Panc1 (cell line): ENCODE measurements around the gene RNASE12. TPM values are rescaled to one million over a fixed set of nuclear protein-coding genes. Genes with fewer than 3 reads are reported as not detected.

Experiments used
- ATAC-seq: fragments of 200-7000 bp; cut with Tn5 transposase; 2 replicates; pipeline ENCODE4 v1.9.1; 2020; ENCODE audit warnings: mild to moderate bottlenecking, moderate library complexity
- BruUV-seq: library from RNA; stranded (reverse); fragments of 400-500 nt; replicated peaks from 2 replicates; lab custom pipeline; 2021; lab: Mats Ljungman, UMichigan
- CTCF ChIA-PET: fragments of 300-600 bp; sonication (Branson Sonifier 250); formaldehyde crosslinking; loops from one replicate; lab custom pipeline; 2022; ENCODE audit warnings: antibody characterized with exemption; lab: Charles Lee
- POLR2A ChIA-PET: fragments of 300-600 bp; sonication (Branson Sonifier 250); formaldehyde crosslinking; loops from one replicate; lab custom pipeline; 2022; ENCODE audit warnings: antibody characterized with exemption; lab: Charles Lee
- DNase-seq: peaks from one replicate; pipeline ENCODE4 v3.0.0-alpha.2; 2010; ENCODE audit warnings: low read depth, low spot score
- H3K27ac ChIP-seq: 2 replicates; pipeline ENCODE4 v1.5.1; 2011; ENCODE audit warnings: mild to moderate bottlenecking, low read length, inconsistent platforms
- H3K27me3 ChIP-seq: fragments of 200-500 bp; sonication (Bioruptor generic); 2 replicates; pipeline ENCODE4 v1.6.0; 2014; ENCODE audit warnings: low read length, inconsistent platforms; ENCODE audit not compliant: control insufficient read depth, insufficient read depth
- H3K36me3 ChIP-seq: fragments of 200-500 bp; sonication (Bioruptor generic); 2 replicates; pipeline ENCODE4 v1.5.1; 2014; ENCODE audit warnings: inconsistent platforms, mild to moderate bottlenecking, low read length, moderate library complexity; ENCODE audit not compliant: control insufficient read depth, insufficient read depth
- H3K4me1 ChIP-seq: 2 replicates; pipeline ENCODE4 v1.5.1; 2011; ENCODE audit warnings: inconsistent platforms, mild to moderate bottlenecking, low read length, moderate library complexity; ENCODE audit not compliant: control insufficient read depth, insufficient read depth
- H3K4me3 ChIP-seq, 2 experiments: 2 replicates each; pipeline ENCODE4 v1.5.1; 2011 to 2012; ENCODE audit warnings: low read depth in 2 of 2, low read length in 2 of 2, mild to moderate bottlenecking in 2 of 2, inconsistent platforms in 1 of 2, moderate library complexity in 1 of 2
- H3K9me3 ChIP-seq: fragments of 200-500 bp; sonication (Bioruptor generic); 2 replicates; pipeline ENCODE4 v1.5.1; 2014; ENCODE audit warnings: low read depth, mild to moderate bottlenecking, inconsistent platforms, low read length, moderate library complexity; ENCODE audit not compliant: control insufficient read depth, insufficient read depth
- CTCF ChIP-seq: fragments of 450-650 bp; IDR thresholded peaks from 2 replicates; pipeline ENCODE4 v1.5.1; 2017; ENCODE audit warnings: mild to moderate bottlenecking
- POLR2AphosphoS5 ChIP-seq: IDR thresholded peaks from 2 replicates; pipeline ENCODE4 v1.6.1; 2012; ENCODE audit warnings: mild to moderate bottlenecking, low read depth, low read length, moderate library complexity
- REST ChIP-seq, 2 experiments: IDR thresholded peaks; 2 replicates each; pipeline ENCODE4 v1.6.1; 2011 to 2012; ENCODE audit warnings: low read depth in 2 of 2, control low read depth in 1 of 2, low read length in 1 of 2, mild to moderate bottlenecking in 1 of 2, moderate library complexity in 1 of 2; ENCODE audit not compliant: insufficient read depth in 1 of 2
- SIN3A ChIP-seq: IDR thresholded peaks from 2 replicates; pipeline ENCODE4 v1.6.1; 2012; ENCODE audit warnings: low read depth, mild to moderate bottlenecking, low read length, moderate library complexity, borderline replicate concordance; ENCODE audit not compliant: insufficient read depth
- TCF7L2 ChIP-seq: IDR thresholded peaks from 2 replicates; pipeline ENCODE4 v1.6.1; 2011; ENCODE audit warnings: mild to moderate bottlenecking, low read depth, low read length, inconsistent platforms
- in situ Hi-C: cut with HindIII; loops from 2 replicates; pipeline ENCODE4 v1.10.0; 2016; ENCODE audit warnings: low sequenced_read_pairs, low pct_unique_long_range_greater_than_20kb
- intact Hi-C: fragments of 100-400 bp; cut with micrococcal nuclease; formaldehyde crosslinking; loops from one replicate; pipeline ENCODE4 v1.10.0; 2022; ENCODE audit not compliant: unreplicated experiment
- total RNA-seq: library from RNA; stranded (reverse); gene quantifications from one replicate; pipeline ENCODE4 v1.2.1, GENCODE V29; 2021; ENCODE audit not compliant: unreplicated experiment

Gene RNASE12
- total RNA-seq, 1 experiment from 2014 or later = not detected

- BruUV-seq = no TSS peak
- ATAC-seq = no peak
- intact Hi-C loops = no loop called here
Measured at GRCh38 chr14:20564501-20564997, 26.6 kb downstream of the RNASE12 start.

GRCh38 chr14:20563971-20564370 is 27.2 kb downstream of the RNASE12 start:
- intact Hi-C loops = no loop called here
- Histone ChIP-seq H3K36me3 (no peaks in the 10 kb centered on the region), H3K27ac (no peak overlapping the region), H3K9me3 (no peaks in the 10 kb centered on the region), H3K27me3 (no peaks in the 10 kb centered on the region), H3K4me1 (no peaks in the 10 kb centered on the region), H3K4me3 (no peak overlapping the region)
- TF ChIP-seq POLR2AphosphoS5 (no peak), SIN3A (no peak), CTCF (no peak), TCF7L2 (no peak), REST (IDR thresholded peaks at IDR 0.05; ENCODE audit: insufficient read depth in 1 of 2, low read depth in 2 of 2, low read length in 1 of 2) (no peak)
- ChIA-PET CTCF (no interaction called here), POLR2A (no interaction called here)
- in situ Hi-C loops = no loop called here
- no peak for DNase-seq
- BruUV-seq = no TSS peak
- no peak for ATAC-seq

More at GRCh38 chr14:20564501-20564997, 26.6 kb downstream of the RNASE12 start:
- H3K4me1 ChIP-seq = no peaks in the 10 kb centered on the region
- H3K36me3 ChIP-seq = no peaks in the 10 kb centered on the region
- no peaks in the 10 kb centered on the region for H3K9me3 ChIP-seq
- H3K4me3 ChIP-seq = no peak overlapping the region
- DNase-seq = no peak
- POLR2A ChIA-PET = no interaction called here
- TF ChIP-seq REST (IDR thresholded peaks at IDR 0.05; ENCODE audit: insufficient read depth in 1 of 2, low read depth in 2 of 2, low read length in 1 of 2) = no peak
- no peak for TF ChIP-seq SIN3A
- no peak for TF ChIP-seq TCF7L2
- TF ChIP-seq CTCF = no peak
- TF ChIP-seq POLR2AphosphoS5 = no peak
- no peaks in the 10 kb centered on the region for H3K27me3 ChIP-seq
- no peak overlapping the region for H3K27ac ChIP-seq
- in situ Hi-C loops = no loop called here
- CTCF ChIA-PET = no interaction called here
